Stimulated activated CD4-positive, alpha-beta T cell treated with anti-CD3 and anti-CD28 coated beads, Interleukin-4, amount 100 ng/mL, for 4 hours (primary cell): Measurements from ENCODE around the gene CFAP47.
"Not testable (repeated sequence)": the region's sequence is repeated elsewhere in the genome, so short reads cannot be mapped to it uniquely, and the experiment has no call there.

ENCODE experiments used
- DNase-seq, 2 experiments: peaks; one replicate each; pipeline ENCODE4 v3.0.0-alpha.2; 2020

CFAP47 gene

GRCh38 chrX:36234840-36235528, 315.4 kb downstream of the CFAP47 start:
- not testable (repeated sequence) for DNase-seq

- DNase-seq = no peak
Observed at GRCh38 chrX:36241397-36241796, 321.9 kb downstream of the CFAP47 start.

- DNase-seq = no peak
Observed at GRCh38 chrX:36266155-36266554, 346.6 kb downstream of the CFAP47 start.

- no peak for DNase-seq
Observed at GRCh38 chrX:36310136-36310535, 390.6 kb downstream of the CFAP47 start.

- DNase-seq = no peak
Observed at GRCh38 chrX:36314303-36314702, 394.8 kb downstream of the CFAP47 start.

GRCh38 chrX:36334572-36334971, 415.0 kb downstream of the CFAP47 start:
- DNase-seq = no peak

- DNase-seq = no peak
Observed at GRCh38 chrX:36336751-36337150, 417.2 kb downstream of the CFAP47 start.

GRCh38 chrX:36344301-36344700, 424.8 kb downstream of the CFAP47 start:
- no peak for DNase-seq

GRCh38 chrX:36348509-36348908, 429.0 kb downstream of the CFAP47 start:
- DNase-seq = no peak

- no peak for DNase-seq
Observed at GRCh38 chrX:36357855-36358254, 438.3 kb downstream of the CFAP47 start.

- no peak for DNase-seq
Observed at GRCh38 chrX:36364262-36364661, 444.7 kb downstream of the CFAP47 start.

GRCh38 chrX:36383495-36383894, 464.0 kb downstream of the CFAP47 start:
- no peak for DNase-seq

GRCh38 chrX:36388901-36389300, 469.4 kb downstream of the CFAP47 start:
- no peak for DNase-seq

- DNase-seq = no peak
Observed at GRCh38 chrX:36401774-36402173, 482.2 kb downstream of the CFAP47 start.

GRCh38 chrX:36407836-36408235, 488.3 kb downstream of the CFAP47 start:
- no peak for DNase-seq

- DNase-seq = no peak
Observed at GRCh38 chrX:36414056-36414455, 494.5 kb downstream of the CFAP47 start.

GRCh38 chrX:36422368-36422767, 502.8 kb downstream of the CFAP47 start:
- DNase-seq = no peak

- DNase-seq = no peak
Observed at GRCh38 chrX:36431819-36432218, 512.3 kb downstream of the CFAP47 start.

GRCh38 chrX:36434522-36434921, 515.0 kb downstream of the CFAP47 start:
- no peak for DNase-seq
